Vagina (tissue), 2 donors: Measurements from ENCODE around the gene C9orf43.

Experiments
- CTCF ChIP-seq, 3 experiments: fragments of 450-650 bp in 2 of 3; fragments of 200-600 bp in 1 of 3; sonication (generic) in 1 of 3; IDR thresholded peaks; one replicate each; pipeline ENCODE4 v1.5.1; 2017 to 2019; ENCODE audit warnings: antibody characterized with exemption in 3 of 3, mild to moderate bottlenecking in 2 of 3, moderate library complexity in 2 of 3
- POLR2A ChIP-seq, 2 donors: fragments of 450-650 bp; IDR thresholded peaks; one replicate each; pipeline ENCODE4 v1.6.1; 2017; ENCODE audit warnings: antibody characterized with exemption in 2 of 2, mild to moderate bottlenecking in 2 of 2, moderate library complexity in 2 of 2
- POLR2AphosphoS5 ChIP-seq, 2 donors: sonication (generic); formaldehyde crosslinking; IDR thresholded peaks; one replicate each; pipeline ENCODE4 v1.9.0; 2017; ENCODE audit warnings: antibody characterized with exemption in 2 of 2, mild to moderate bottlenecking in 2 of 2, low read depth in 1 of 2; ENCODE audit not compliant: insufficient read depth in 1 of 2

- no peak for TF ChIP-seq CTCF (IDR thresholded peaks at IDR 0.05)
- no peak for TF ChIP-seq POLR2A (IDR thresholded peaks at IDR 0.05)
- no peak for TF ChIP-seq POLR2AphosphoS5 (IDR thresholded peaks at IDR 0.05; ENCODE audit: insufficient read depth in 1 of 2, low read depth in 1 of 2)
Observed at GRCh38 chr9:113381909-113382411, 28.6 kb upstream of the C9orf43 start.
